ENCODE results near the gene SYNJ2. TPM values are rescaled to one million over a fixed set of nuclear protein-coding genes. Genes with fewer than 3 reads are reported as not detected.

The SYNJ2 gene
- total and polyA plus RNA-seq, 9 donors = 3.6 to 18.7 (median 9.8) TPM

DNA sequence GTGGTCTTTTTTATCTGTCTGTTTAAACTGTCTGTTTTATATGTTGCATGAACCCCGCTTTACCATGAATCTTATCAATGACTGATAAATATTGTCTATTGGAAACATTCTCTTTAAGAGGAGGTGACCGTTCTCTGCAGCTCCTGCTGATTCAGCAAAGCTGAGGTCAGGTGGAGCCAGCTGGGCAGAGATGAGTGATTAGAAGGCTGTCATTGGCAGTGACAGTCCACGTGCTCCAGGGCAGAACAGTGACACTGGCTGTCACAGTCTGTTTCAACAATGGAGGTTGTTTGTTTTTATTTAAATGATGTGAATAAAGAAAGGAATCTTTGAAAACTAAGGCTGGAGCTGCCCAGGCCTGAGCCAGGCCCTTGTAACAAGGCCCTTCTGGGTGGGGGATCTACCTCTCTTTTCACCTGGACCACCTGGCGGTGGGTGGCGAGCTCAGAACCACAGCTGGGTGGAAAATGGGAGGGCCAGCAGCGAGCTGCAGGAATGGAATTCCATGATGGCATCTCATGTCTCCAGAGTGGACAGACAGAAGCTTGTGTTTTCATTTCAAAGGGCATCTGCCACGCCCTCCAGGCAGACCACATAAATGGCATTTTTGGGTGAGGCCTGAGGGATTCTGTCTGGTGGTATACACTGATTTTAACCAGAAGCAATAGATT, 12.6 kb downstream of the SYNJ2 start:
- Histone ChIP-seq H3K4me3 (no peak overlapping the region), H3K27me3 (no peaks in the 10 kb centered on the region), H3K9me3 (no peaks in the 10 kb centered on the region), H3K4me1 (ENCODE audit: insufficient read depth) (peaks cover 11% of the 10 kb centered on the region), H3K27ac (no peak overlapping the region), H3K36me3 (no peaks in the 10 kb centered on the region)
- intact Hi-C loops (cut with DNase I) = no loop called here
- no peak for DNase-seq
- no peak for TF ChIP-seq POLR2A (IDR thresholded peaks at IDR 0.05)
- no peak for TF ChIP-seq EP300 (IDR thresholded peaks at IDR 0.05)
- TF ChIP-seq, protein P1, sequence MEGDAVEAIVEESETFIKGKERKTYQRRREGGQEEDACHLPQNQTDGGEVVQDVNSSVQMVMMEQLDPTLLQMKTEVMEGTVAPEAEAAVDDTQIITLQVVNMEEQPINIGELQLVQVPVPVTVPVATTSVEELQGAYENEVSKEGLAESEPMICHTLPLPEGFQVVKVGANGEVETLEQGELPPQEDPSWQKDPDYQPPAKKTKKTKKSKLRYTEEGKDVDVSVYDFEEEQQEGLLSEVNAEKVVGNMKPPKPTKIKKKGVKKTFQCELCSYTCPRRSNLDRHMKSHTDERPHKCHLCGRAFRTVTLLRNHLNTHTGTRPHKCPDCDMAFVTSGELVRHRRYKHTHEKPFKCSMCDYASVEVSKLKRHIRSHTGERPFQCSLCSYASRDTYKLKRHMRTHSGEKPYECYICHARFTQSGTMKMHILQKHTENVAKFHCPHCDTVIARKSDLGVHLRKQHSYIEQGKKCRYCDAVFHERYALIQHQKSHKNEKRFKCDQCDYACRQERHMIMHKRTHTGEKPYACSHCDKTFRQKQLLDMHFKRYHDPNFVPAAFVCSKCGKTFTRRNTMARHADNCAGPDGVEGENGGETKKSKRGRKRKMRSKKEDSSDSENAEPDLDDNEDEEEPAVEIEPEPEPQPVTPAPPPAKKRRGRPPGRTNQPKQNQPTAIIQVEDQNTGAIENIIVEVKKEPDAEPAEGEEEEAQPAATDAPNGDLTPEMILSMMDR (IDR thresholded peaks at IDR 0.05) = no peak
- 94 to 97% (median 94%) methylated on average over 7 of the region's 7 CpGs for WGBS, 3 donors

- no peak for DNase-seq
- intact Hi-C loops (cut with DNase I) = no loop called here
- H3K4me3 ChIP-seq = no peak overlapping the region
- H3K36me3 ChIP-seq = no peaks in the 10 kb centered on the region
- H3K9me3 ChIP-seq = no peaks in the 10 kb centered on the region
- no peak overlapping the region for H3K27ac ChIP-seq
- peaks cover under 1% of the 10 kb centered on the region for H3K4me1 ChIP-seq (ENCODE audit: insufficient read depth)
- WGBS, 3 donors = 95 to 98% (median 97%) methylated on average over 12 of the region's 12 CpGs
- no peaks in the 10 kb centered on the region for H3K27me3 ChIP-seq
- TF ChIP-seq, protein P1 (IDR thresholded peaks at IDR 0.05) = no peak
- TF ChIP-seq EP300 (IDR thresholded peaks at IDR 0.05) (no peak), POLR2A (IDR thresholded peaks at IDR 0.05) (no peak)
These were observed 13.8 kb downstream of the SYNJ2 start for GRCh38 chr6:157995458-157995857.

DNA sequence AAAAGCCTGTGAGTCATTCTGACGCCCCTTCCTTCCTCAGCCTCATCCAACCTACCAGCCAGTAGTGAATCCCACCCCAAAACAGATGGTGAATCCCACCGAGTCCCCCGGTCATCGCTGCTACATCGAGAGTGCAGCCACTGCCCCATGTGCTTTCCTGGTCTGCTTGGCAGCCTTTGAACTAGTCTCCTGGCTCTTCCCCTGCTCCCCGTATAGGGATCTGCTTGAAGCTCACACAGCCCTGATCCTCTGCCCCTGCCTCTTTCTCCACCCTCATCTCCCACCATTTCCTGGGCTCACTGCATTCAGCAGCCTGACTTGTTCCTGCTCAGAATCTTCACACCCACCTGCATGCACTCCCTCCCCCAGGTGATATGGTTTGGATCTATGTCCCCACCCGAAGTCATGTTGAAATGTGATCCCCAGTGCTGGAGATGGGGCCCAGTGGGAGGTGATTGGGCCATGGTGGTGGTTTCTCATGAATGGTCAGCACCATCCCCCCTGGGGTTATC, 14.6 kb downstream of the SYNJ2 start:
- intact Hi-C loops (cut with DNase I) = no loop called here
- Histone ChIP-seq H3K9me3 (no peaks in the 10 kb centered on the region), H3K36me3 (no peaks in the 10 kb centered on the region), H3K4me1 (ENCODE audit: insufficient read depth) (no peaks in the 10 kb centered on the region), H3K27me3 (no peaks in the 10 kb centered on the region), H3K4me3 (no peak overlapping the region), H3K27ac (no peak overlapping the region)
- no peak for DNase-seq
- TF ChIP-seq POLR2A (IDR thresholded peaks at IDR 0.05) (no peak), EP300 (IDR thresholded peaks at IDR 0.05) (no peak)
- TF ChIP-seq, protein P1 (IDR thresholded peaks at IDR 0.05) = no peak
- 90 to 94% (median 90%) methylated on average over 7 of the region's 7 CpGs for WGBS, 3 donors

DNA sequence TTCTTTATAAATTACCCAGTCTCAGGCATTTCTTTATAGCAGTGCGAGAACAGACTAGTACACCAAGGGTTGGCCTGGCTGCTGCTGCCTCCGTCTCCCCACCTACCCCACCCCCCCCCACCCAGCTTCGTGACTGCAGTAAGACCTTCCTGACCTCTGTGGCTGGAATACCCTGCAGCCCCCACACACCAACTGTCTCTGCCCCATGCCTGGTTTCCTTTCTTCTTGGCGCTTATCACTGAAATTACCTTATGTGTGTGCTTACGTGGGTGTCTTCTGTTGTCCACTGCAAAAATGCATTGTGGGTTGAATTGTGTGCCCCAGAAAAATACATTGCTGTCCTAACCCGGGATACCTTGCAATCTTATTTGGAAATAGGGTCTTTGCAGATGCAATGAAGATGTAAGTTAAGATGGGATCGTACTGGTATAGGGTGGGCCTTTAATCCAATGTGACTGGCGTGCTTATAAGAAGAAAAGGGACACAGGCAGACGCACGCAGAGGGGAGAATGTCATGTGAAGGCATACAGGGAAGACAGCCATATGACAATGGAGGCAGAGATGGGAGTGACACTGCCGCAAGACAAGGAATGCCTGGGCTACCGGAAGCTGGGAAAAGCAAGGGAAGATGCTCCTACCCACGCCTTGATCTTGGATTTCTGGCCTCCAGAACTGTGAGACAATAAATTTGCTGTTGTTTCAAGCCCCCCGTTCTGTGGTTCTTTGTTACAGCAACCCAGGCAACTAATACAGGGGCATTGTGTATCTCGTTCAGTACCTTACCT, 15.4 kb downstream of the SYNJ2 start:
- DNase-seq = no peak
- TF ChIP-seq, protein P1 (IDR thresholded peaks at IDR 0.05) = no peak
- TF ChIP-seq EP300 (IDR thresholded peaks at IDR 0.05) (no peak), POLR2A (IDR thresholded peaks at IDR 0.05) (no peak)
- WGBS, 3 donors = 90 to 93% (median 90%) methylated on average over 15 of the region's 15 CpGs
- intact Hi-C loops (cut with DNase I) = no loop called here
- no peaks in the 10 kb centered on the region for H3K27me3 ChIP-seq
- H3K27ac ChIP-seq = no peak overlapping the region
- H3K9me3 ChIP-seq = no peaks in the 10 kb centered on the region
- H3K4me1 ChIP-seq (ENCODE audit: insufficient read depth) = peaks cover 2% of the 10 kb centered on the region
- H3K4me3 ChIP-seq = no peak overlapping the region
- H3K36me3 ChIP-seq = no peaks in the 10 kb centered on the region
